GM19043 (cell line): ENCODE data around the gene TTBK1.

Experiments used
- ATAC-seq: cut with Tn5 transposase; IDR thresholded peaks from one replicate; pipeline ENCODE4 v1.9.1; 2021; ENCODE audit warnings: low read depth; ENCODE audit not compliant: unreplicated experiment

The TTBK1 gene

GRCh38 chr6:43285832-43286231 is 42.6 kb downstream of the TTBK1 start:
- ATAC-seq, result no peak

- ATAC-seq, result no peak
Measured at GRCh38 chr6:43286456-43286979, 43.2 kb downstream of the TTBK1 start.

DNA sequence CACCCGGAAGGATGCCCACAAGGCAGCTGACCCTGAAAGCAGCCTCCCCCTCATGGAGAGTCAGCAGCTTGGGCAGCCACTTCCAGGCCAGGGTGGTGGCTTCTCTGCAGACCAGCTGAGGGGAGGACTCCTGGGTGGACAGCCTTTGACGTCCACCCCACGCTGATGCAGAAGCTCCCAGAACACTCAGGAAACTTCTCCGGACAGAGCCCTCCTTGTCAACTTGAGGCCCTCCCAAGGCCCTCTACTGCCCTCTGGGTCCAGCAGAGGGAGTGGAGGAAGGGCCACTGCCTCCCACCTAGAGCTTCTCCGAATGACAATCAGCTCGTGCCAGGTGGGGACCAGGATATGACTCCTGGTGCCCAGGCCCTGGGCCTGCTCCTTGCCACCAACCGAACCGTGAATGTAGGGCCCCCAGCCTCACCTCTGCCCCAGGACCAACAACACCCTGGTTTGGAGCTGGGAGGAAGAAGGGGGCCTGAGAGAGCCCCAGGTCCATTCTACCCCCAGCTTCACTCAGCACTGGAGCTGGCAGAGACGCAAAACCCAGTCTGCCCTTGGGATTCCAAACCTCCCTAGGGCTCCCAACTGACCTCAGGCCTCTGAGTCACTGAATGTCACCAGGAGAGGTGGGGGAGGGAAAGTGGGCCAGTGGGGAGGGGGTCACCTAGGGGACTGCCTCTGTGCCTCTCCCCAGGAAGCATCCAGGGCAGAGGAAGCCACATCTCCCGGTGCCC is 43.9 kb downstream of the TTBK1 start:
- ATAC-seq, result no peak

GRCh38 chr6:43287717-43288679 is 44.7 kb downstream of the TTBK1 start:
- ATAC-seq, result no peak

DNA sequence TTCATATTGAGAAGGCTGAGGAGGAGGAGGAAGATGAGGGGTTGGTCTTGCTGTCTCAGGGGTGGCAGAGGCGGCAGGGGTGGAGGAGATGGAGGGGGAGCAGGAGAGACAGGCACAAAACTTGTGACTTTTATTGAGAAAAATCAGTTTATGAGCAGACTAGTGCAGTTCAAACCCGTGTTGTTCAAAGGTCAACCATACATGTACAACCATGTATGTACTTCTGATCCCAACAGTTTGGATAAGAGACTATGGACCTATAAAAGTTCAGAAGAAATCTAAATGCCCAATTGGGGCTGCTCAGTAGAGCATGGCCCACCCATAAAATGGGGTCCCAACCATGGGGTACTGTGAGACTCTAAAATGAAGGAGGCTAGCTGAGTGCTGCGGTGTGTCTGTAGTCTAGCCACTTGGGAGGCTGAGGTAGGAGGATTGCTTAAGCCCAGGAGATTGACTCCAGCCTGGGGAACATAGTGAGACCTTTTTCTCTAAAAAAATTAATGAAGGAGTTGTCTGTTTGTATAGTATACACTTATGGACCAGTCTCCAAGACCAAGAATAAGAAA is 47.1 kb downstream of the TTBK1 start:
- ATAC-seq, result no peak

DNA sequence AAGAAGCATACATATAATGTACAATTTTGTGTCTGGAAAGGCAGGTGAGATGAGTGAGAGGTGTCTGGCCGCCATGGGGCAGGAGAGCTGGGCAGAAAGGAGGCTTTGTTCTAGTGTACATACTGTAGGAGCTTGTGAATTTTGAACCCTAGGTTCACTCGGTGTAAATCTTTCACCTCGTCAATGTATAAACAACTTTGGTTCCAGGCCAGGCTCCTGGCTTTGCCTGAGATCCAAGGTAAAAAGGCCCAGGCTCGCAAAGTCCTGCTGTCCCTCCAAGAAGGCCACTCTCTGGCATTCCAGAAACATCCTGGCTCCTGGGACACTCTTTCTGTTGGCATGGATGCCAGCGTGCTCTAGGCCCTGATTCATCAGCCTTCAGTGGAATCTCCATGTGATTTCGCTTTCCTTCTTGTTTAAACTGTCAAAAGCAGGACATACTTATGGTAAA is 47.6 kb downstream of the TTBK1 start:
- no peak for ATAC-seq

DNA sequence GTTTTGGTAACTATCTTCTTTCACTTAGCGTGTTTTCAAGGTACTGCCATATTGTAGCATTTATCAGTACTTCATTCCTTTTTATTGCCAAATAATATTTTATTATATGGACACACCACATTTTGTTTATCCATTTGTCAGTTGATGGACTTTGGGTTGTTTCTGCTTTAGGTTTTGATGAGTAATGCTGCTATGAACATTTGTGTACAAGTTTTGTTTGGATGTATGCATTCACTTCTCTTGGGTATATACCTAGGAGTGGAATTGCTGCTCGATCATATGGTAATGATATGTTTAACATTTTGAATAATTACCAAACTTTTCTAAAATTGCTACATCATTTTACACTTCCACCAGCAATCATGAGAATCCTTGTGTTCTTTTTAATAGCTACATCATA is 48.4 kb downstream of the TTBK1 start:
- ATAC-seq, result no peak

GRCh38 chr6:43292341-43292740 is 49.1 kb downstream of the TTBK1 start:
- no peak for ATAC-seq

DNA sequence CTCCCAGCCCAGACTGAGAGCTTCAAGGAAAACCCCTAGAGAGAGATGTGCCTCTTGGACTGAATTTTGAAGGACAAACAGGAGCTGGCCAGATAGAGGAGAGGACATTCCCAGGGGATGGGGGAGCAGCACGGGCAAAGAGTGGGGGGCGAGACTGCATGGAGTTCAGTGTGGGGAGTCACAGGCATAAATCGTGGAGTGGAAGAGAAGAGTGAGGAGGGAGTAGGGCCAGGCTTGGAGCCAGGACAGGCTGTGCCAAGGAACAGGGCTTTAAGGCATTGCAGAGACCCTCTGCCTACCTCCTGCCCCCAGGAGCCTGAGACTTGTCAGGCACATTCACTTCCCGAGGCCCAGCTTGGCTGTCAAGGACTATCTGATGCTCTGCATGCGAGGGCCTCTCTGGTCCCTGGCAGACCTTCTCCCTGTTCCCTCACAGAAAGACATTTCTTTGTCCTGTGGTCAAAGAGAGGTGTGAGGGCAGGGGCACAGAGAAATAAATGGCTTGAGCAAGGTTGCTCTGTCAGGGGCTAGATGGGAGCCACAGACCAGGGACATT is 49.6 kb downstream of the TTBK1 start:
- no peak for ATAC-seq

DNA sequence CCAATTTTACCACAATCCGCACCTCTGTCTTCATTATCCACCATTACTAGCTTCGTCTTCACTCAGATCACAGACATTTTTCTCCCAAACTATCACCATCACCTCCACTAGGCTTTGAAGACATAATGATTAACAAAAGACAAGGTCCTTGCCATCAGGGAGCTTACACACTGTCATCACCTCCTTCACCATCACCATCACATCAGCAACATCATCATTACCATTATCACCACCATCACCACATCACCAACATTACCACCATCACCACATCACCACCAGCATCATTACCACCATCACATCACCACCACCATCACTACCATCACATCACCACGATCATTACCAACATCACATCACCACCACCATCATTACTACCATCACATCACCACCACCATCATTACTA is 50.4 kb downstream of the TTBK1 start:
- ATAC-seq, result no peak

- ATAC-seq, result no peak
Measured at GRCh38 chr6:43294536-43294935, 51.3 kb downstream of the TTBK1 start.

DNA sequence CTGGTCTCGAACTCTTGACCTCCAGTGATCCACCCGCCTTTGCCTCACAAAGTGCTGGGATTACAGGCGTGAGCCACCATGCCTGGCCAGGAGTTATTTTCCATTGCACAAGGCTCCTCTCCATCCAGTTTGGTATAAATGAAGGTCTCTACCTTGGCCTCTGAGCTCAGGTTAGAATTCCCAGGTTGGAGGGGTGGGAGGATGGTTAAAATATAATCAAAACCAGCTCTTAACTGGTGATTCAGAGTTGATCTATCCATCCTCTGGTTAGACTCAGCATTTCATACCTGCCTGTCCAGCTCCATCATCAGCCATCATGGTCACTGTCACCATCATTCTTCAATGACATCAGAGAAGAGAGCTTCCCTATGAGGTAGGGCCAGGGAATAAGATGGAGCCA is 52.2 kb downstream of the TTBK1 start:
- no peak for ATAC-seq

DNA sequence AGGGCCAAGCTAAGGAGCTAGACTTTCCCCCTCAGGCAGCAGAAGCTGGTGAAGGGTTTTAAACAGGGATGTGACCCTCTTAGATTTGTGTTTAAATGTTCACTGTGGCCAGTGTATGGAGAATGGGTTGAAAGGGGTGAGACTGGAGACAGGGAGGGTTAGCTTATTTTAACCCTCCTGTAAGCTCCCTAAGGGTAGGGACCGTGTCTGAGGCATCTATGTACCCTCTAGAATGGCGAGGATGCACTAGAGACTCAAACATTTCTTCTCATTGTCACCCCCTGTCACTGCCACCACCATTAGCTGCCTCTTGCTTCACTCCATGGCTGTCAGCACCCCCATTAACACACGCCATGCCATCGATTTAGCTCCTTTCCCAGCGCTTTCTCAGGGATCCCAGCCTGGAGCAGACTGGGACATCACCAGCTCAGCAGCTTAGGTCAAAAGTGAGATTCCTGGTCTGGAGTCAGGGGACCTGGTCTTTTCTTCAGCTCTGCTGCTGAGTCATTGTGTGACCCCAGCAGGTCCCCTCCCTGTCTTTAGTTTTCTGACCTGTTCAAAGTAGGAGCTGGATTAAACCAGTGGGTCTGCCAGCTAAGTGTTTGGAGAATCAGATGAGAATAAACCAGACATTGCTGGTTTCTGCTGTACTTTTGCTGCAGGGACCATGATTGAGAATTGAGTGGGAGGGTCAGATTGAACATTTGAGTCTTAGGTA is 53.7 kb downstream of the TTBK1 start:
- ATAC-seq, result no peak

DNA sequence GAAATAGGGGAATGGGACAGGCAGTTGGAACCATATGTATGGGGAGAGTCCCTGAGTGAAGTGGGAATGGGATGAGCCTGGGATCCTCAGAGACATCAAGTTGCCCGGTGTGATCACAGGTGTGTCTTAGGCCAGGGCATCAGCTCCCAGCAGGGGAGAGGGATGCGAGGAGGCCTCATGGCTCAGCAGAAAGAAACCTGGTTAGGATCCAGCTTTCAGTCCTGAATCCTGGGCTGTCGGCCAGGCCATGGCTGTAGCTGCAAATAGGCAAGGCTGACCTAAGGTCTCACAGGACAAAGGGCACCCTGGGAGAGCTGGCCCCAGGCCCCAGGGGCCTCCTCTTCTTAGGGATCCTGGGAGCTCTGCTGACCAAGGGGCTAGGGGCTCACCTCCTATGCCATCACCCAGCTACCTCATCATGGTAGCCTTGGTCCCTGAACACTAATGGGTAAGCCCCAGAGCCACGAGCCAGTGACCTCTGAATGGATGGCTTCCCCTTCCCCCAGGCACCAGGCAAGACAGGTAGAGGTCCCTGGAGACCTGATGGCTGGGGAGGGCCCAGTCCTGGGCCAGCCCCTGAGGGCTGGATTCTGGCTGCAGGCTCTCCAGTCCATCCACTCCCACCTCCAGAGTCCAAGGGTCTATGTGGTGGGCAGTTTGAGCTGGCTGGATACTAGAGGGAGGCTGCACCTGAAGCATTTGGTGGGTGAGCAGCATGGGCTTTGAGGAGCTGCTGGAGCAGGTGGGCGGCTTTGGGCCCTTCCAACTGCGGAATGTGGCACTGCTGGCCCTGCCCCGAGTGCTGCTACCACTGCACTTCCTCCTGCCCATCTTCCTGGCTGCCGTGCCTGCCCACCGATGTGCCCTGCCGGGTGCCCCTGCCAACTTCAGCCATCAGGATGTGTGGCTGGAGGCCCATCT is 54.6 kb downstream of the TTBK1 start, which contains the start of gene SLC22A7:
TSS of gene SLC22A7 (plus strand) at position 617 of the 921 bp plus-strand sequence. CDS start at position 716, 99 bp downstream.
- no peak for ATAC-seq

GRCh38 chr6:43298565-43299337 is 55.5 kb downstream of the TTBK1 start:
- ATAC-seq, result no peak

DNA sequence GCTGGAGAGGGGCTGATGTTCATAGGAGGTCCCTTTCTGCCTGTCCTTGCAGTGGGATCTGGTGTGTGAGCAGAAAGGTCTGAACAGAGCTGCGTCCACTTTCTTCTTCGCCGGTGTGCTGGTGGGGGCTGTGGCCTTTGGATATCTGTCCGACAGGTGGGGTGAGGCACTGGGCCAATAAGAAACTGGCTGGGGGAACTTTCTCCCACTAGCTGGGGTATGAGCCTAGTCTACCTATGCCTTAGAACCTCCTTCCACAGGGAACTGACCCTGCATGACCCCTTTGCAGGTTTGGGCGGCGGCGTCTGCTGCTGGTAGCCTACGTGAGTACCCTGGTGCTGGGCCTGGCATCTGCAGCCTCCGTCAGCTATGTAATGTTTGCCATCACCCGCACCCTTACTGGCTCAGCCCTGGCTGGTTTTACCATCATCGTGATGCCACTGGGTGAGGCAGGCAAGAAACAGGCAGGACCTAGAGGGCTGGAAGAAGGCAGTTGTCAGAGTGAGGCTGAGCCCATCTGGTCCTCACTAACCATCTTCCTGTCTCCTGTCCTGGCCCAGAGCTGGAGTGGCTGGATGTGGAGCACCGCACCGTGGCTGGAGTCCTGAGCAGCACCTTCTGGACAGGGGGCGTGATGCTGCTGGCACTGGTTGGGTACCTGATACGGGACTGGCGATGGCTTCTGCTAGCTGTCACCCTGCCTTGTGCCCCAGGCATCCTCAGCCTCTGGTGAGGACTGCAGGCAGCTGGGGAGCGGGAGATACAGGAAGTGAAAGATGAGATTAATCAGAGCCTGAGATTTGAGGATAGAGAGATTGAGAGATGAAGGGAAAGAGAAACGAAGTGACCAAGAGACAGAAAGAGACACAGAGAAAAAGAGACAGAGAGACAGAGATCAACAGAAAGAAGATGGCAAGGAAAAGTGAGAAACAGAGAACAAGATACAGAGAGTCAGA is 56.3 kb downstream of the TTBK1 start:
- no peak for ATAC-seq
